GM18520 (cell line): ENCODE data around the gene ADRA1B.

ENCODE experiments used
- ATAC-seq: cut with Tn5 transposase; IDR thresholded peaks from one replicate; pipeline ENCODE4 v1.9.1; 2021; ENCODE audit not compliant: unreplicated experiment

The ADRA1B gene

DNA sequence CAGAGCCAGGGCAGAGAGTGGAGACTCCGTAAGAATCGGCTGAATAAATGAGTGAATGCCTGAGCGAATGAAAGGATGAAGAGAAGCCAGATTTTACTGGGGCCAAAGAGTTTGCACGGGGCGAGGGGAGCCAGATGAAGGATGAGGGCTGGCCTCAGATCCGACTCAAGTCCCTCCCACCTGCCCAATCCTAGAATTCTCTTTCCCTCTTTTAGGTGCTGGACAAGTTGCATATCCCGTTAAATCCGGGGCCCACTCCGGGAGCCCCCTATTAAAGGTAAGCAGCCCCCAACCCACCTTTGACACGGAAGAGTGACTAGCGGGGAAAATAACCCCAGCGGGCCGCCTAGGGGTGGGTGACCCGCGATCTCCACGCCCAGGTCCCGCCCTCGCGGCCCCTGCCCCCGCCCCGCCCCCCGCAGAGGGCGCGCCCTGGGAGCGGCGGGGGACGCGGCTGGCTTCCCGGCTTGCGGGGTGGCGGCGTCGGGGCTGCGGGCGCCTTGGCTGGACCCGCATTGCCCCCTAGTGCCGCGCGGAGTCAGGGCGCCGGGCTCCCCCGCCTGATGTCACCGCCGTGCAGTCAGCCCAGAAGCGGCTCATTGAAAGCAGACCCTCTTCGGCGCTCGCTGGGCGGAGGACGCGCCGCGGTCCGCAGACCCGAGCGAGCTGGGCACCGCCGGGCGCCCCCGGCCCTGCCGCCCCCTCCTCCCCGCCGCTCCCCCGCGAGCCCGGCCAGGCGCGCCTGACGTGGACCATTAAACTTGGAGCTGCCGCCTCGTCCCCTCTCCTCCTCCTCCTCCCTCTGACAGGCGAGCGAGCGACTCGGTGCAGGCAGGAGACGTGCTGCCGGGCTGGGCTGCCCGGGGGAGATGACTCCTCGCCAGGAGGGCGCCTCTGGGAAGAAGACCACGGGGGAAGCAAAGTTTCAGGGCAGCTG is at the start of gene ADRA1B:
ADRA1B (plus strand) TSS at position 579 of the 937 bp plus-strand sequence. CDS start 424 bp downstream, outside the sequence.
- no peak for ATAC-seq

GRCh38 chr5:159873680-159874079 is 42.6 kb upstream of the ADRA1B start:
- no peak for ATAC-seq

- no peak for ATAC-seq
Measured at GRCh38 chr5:159874263-159874662, 42.0 kb upstream of the ADRA1B start.

- ATAC-seq, result no peak
Measured at GRCh38 chr5:159877016-159877415, 39.3 kb upstream of the ADRA1B start.

DNA sequence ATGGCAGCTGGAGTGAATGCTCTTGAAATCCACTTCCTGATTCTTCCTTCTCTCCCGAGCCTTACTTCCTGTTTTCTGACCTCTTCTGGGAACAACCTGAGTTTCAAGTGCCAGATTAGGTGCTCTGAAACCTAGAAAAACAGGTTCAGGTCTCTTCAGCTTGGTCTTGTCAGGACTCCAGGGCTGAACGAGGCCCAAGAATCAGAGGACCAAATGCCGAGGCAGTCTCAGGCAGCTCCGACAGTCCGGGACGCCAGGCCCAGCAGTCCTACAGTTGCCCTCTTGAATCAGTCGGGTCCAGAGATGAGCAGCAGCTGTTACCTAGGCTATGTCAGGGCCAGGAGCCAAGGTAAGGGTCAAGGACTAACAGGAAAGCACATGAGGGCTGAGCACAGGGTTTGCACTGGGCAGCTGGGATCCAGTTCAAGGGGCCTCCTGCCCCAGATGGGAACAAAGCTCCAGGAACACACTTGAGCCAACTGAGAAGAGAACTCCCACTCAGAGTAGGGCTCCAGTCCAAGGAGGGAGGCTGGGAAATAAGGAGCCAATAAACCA is 38.3 kb upstream of the ADRA1B start:
- no peak for ATAC-seq

DNA sequence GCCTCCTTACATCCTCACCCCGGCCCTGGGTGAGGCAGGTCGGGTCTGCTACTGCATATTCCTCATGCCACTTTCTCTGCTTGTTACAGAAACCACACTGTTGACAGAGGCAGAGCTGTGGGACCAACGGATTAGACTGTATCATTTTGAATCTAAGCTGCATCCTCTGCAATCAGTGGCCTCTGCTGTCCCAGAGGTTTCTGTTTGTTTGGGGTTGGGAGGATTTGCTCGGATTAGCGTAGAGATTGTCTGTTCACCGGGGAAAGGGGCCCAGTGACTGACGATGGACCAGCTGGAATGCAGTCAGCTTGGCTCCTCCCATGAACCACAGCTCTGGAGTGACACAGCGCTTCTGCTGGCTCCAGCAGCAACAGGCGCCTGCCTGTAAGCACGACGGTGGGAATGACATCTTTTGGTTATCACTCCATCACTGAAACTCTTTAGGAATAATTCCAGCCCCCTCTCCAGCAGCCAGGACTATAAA is 37.3 kb upstream of the ADRA1B start:
- ATAC-seq, result no peak

GRCh38 chr5:159880676-159881075 is 35.6 kb upstream of the ADRA1B start:
- no peak for ATAC-seq

DNA sequence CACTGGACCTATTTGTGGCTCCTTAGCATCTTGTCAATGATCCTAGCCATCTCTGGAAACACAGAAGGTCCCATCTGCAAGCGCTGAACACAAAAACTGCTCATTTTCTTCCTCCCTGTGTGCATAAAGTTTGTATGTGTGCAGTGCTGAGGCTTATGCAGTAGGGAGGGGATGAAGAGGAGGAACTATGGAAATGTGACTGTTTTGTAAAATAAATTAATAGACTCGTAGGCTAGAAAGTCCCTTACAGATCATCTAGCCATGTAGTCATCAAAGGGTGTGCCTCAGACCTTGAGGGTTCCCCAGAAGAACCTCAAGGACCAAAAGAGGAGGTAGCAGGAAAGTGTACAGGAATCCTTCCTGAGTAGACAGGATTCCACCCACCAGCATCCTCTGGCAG is 34.3 kb upstream of the ADRA1B start:
- no peak for ATAC-seq

- no peak for ATAC-seq
Measured at GRCh38 chr5:159883522-159883950, 32.7 kb upstream of the ADRA1B start.

DNA sequence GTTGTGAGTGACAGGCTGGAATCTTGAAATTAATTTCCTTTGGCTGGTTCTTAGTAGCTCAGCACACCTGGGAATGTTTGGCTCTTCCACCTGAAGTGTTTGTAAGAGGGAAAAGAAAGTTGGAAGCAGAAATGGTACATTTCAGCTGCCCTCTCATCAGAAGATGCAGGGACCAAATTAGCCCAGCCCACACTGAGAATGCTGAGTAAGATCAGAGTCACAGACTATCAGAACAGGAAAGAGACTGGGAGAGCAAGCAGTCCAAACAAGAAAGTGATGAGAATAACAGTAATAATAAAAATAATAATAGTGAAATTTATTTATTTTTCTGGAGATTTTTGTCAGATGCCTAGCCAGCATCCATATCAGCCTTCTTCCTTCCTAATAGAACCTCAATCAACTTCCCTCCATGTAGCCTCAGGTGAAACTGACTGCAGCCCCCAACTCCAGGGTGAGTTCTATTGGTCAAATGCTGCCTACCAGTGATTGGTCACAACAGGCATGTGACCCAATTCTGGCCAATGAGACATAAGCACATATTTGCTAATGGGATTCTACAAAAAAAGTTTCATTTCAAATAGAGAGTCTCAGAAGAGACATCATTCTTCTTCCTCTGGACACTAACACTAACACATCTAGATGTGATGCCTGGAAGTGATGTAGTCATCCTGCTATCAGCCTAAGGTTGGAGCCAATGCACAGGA is 31.2 kb upstream of the ADRA1B start:
- no peak for ATAC-seq

DNA sequence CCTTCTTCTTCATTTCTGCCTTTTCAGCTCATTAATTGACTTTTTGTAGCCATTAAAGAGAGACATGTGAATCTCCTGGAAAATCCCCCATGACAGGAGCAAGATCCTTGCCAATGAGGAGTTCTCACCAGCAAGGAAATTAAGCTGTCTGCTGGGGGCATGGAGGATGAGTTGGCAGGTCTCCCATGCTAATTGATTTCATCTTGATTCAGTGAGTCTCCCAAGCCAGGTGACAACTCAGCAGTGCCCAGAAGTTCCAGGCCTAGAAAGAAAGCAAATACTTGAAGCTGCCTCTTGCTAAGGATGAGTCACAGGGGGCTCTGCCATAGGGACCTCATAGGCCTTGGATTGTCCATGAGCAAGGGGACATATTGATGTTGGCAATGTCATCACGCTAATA is 30.0 kb upstream of the ADRA1B start:
- no peak for ATAC-seq

- ATAC-seq, result no peak
Measured at GRCh38 chr5:159887050-159887449, 29.2 kb upstream of the ADRA1B start.

DNA sequence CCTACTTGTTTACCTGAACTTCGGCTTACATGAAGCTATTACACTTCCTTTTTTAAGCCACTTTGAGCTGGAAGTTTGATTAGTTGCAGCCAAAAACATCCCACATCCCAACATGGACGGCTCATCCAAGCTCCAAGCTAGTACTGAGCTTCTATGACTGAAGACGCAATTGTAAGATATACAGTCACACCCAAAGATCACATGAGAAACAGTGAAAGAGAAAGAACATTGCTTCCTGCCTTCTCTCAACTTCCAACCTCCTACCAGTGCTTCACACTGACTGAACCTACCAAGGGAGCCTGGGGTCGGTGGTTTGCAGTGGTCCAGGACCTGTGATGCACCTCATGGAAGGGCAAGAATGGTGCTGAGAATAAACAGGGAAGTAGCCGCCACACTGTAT is 27.4 kb upstream of the ADRA1B start:
- ATAC-seq, result no peak

DNA sequence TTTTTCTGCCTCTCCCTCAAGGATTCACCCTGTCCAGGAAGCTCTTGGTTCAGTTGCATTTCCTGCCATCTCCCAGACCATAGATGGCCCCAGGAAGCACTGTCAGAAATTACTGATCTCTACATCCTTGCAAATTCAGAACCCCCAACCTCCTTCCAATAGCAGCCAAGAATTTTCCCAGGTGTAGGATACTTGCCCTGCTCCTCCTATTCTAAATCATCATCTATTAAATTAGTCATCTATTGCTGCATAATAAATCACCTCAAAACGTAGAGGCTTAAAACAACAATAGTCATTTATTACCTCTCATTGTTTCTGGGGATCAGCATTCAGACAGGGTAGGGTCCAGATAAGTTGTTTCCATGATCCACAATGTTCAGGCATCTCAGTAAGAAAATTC is 26.1 kb upstream of the ADRA1B start:
- ATAC-seq, result no peak

DNA sequence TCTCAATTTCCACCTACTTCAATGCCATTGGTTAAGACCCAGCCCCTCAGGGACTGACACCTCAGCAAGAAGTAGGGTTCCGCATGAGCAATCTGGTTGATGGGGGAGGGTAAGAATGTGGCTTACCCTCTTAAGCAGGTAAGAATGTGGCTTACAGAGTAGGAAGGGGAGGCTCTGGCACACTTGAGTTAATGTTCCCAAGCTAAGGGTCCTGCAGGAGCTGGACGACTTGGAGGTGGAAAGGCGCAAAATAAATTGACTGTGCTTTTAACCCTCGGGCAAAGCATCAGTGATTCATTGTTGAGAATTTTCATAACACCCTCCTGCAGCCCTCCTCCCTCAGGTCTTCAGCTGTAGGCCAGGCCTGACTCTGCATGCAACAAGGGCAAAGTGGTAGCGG is 24.9 kb upstream of the ADRA1B start:
- ATAC-seq, result no peak

DNA sequence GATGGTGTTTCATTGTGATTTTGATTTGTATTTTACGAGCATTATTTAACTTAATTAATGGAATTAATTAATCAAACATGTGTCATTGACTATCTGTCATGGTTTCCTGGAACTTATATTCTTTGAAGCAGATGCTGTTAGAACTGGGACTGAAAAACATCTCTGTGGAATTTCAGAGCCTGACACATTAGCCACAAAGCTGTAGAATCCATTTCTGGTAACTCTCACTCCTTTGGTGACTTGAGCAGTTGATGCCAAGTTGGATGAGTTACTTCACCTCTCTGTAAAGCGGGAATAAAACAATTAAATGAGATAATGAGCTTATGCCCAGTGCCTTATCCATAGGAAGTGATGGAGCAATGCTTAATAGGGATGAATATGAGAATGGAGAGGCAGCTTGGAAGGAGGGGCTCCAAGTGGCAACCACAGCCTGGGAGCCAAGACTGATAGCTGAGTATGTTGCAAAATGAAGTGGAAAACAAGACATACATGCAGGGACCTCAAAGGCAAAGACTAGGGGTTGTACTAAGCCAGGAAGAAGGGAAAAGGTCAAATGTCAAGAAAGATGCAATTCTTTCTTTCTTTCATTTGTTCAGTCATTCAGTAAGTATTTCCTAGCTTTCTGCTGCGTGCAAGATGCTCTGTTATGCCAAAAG is 23.1 kb upstream of the ADRA1B start:
- no peak for ATAC-seq

DNA sequence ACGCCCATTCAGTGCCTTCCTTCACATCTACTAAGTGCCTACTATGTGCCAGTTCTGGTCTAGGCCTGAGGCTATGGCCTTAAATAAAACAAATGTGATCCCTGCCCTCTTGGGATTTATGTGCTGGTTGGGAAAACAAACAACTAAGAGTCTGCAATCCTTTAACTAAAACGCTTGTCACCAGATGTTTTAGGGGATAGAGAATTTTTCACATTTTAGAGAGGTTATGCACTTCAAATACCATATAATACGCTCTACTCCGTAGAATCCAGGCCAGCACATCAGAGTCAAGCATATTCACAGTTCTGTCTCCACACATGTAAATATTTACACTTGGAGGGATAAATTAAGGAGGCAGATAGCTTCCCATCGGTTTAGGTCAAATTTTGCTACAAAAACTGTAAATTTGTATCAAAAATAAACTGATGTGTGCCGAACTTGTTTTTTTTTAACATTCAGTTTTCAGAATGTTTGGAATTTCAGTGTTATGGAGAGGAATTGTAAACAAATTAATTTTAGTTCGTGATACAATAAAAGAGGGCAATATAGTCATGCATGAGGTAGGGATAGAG is 22.0 kb upstream of the ADRA1B start:
- ATAC-seq, result no peak

DNA sequence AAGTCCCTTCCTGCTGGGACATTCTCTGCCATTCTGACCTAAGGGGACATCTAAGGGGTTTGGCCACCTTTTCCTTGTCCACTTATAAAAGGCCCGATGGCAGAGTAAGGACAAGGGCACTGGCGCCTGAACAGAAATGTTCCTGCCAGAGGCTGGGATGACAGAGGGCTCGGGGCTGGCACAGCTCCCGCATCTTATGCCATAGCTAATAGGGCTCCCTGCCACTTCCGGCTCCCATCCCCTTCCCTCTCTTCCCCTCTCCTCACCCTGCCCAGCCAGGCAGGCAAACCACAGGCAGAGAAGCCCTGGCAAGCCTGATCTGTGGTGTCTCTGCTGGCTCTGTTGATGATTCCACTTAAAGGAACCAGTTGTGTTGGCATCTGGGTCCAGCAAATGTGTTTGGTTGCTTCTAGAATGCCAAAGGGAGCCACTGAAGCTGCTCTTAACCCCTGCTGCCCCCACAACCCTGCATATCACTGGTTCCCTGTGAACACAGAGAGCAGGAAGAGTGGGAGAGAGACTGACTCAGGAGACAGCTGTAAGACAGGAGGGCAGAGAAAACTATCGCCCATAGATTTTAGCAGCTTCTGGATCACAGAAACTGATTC is 18.4 kb upstream of the ADRA1B start:
- ATAC-seq, result no peak

GRCh38 chr5:159899067-159900049 is 16.9 kb upstream of the ADRA1B start:
- ATAC-seq, result no peak
